Right atrium auricular region (tissue), 2 donors: ENCODE measurements around the gene SCP2D1. TPM values are rescaled to one million over a fixed set of nuclear protein-coding genes. Genes with fewer than 3 reads are reported as not detected.

Experiments
- DNase-seq: peaks from one replicate; pipeline ENCODE4 v3.0.0-alpha.2; 2019; ENCODE audit warnings: low spot score
- H3K27ac ChIP-seq, 2 donors: fragments of 200-600 bp; sonication (generic); 1 replicate in 1 of 2; 2 replicates in 1 of 2; pipeline ENCODE4 v1.5.1; 2016 to 2019
- H3K27me3 ChIP-seq, 2 donors: fragments of 200-600 bp; sonication (generic); one replicate each; pipeline versions ENCODE4 v1.5.1 to v1.6.0; 2017 to 2019
- H3K36me3 ChIP-seq: fragments of 200-600 bp; sonication (generic); one replicate; pipeline ENCODE4 v1.5.1; 2016
- H3K4me1 ChIP-seq, 2 donors: fragments of 200-600 bp; sonication (generic); one replicate each; pipeline versions ENCODE4 v1.5.1 to v1.6.0; 2017 to 2019
- H3K4me3 ChIP-seq, 2 donors: fragments of 200-600 bp; sonication (generic); 1 replicate in 1 of 2; 2 replicates in 1 of 2; pipeline ENCODE4 v1.5.1; 2017 to 2019; ENCODE audit warnings: mild to moderate bottlenecking in 1 of 2, moderate library complexity in 1 of 2
- H3K9me3 ChIP-seq, 2 donors: fragments of 200-600 bp; sonication (generic); one replicate each; pipeline ENCODE4 v1.5.1; 2019
- total RNA-seq, 2 donors: library from RNA; depleted of rRNA; stranded (reverse); fragments of >200 nt; gene quantifications; one replicate each; pipeline ENCODE4 v1.1.0, GENCODE V29; 2016
- TF ChIP-seq, protein P1 (sequence below), 2 donors: fragments of 200-600 bp; sonication (generic); IDR thresholded peaks; one replicate each; pipeline ENCODE4 v1.5.1; 2019; ENCODE audit warnings: antibody characterized with exemption in 2 of 2

Gene SCP2D1
- total RNA-seq, 2 donors from 2014 or later: not detected

GRCh38 chr20:18837718-18838117 lies 24.1 kb downstream of the SCP2D1 start:
- Histone ChIP-seq H3K4me3 (no peak overlapping the region), H3K27me3 (no peaks in the 10 kb centered on the region), H3K27ac (no peak overlapping the region), H3K4me1 (no peaks in the 10 kb centered on the region), H3K9me3 (no peaks in the 10 kb centered on the region), H3K36me3 (no peaks in the 10 kb centered on the region)
- no peak for DNase-seq
- TF ChIP-seq, protein P1, sequence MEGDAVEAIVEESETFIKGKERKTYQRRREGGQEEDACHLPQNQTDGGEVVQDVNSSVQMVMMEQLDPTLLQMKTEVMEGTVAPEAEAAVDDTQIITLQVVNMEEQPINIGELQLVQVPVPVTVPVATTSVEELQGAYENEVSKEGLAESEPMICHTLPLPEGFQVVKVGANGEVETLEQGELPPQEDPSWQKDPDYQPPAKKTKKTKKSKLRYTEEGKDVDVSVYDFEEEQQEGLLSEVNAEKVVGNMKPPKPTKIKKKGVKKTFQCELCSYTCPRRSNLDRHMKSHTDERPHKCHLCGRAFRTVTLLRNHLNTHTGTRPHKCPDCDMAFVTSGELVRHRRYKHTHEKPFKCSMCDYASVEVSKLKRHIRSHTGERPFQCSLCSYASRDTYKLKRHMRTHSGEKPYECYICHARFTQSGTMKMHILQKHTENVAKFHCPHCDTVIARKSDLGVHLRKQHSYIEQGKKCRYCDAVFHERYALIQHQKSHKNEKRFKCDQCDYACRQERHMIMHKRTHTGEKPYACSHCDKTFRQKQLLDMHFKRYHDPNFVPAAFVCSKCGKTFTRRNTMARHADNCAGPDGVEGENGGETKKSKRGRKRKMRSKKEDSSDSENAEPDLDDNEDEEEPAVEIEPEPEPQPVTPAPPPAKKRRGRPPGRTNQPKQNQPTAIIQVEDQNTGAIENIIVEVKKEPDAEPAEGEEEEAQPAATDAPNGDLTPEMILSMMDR (IDR thresholded peaks at IDR 0.05): no peak

DNA sequence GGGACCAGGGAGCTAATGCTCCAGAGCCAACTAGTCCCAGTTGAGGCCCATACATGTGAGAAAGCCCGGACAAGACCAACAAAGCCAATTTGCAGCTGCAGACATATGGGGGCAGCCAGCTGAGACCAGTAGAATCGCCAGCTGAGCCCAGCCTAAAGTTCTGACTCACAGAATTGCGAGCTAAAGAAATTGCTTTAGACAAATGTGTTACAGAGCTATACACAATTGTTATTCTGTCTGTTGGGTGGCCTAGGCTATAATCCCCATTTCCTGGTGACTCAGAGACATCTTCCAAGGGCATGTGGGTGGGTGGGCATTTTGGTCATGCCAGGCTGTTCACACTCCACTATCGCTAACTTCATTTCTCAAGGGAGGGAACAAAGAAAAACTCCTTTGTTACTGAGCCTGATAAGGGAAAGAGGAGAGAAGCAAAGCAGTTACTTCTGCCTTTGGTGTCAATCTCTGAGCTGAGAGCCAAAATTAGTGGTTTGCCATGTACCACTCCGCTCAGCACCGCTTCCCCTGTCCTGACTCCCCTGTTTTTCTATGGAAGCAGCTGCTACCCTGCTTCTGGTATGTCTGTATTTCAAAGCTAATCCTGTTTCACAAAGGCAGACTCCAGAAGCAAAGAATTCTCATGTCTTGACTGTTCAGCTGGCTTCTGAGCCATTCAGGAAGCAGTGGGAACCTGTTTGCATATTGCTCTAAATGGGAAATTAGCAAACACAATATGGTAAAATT lies 26.1 kb downstream of the SCP2D1 start:
- TF ChIP-seq, protein P1 (IDR thresholded peaks at IDR 0.05): no peak
- Histone ChIP-seq H3K36me3 (no peaks in the 10 kb centered on the region), H3K27me3 (no peaks in the 10 kb centered on the region), H3K4me1 (no peaks in the 10 kb centered on the region), H3K4me3 (no peak overlapping the region), H3K9me3 (no peaks in the 10 kb centered on the region), H3K27ac (no peak overlapping the region)
- DNase-seq: no peak

GRCh38 chr20:18840248-18840645 lies 26.7 kb downstream of the SCP2D1 start:
- H3K9me3 ChIP-seq: no peaks in the 10 kb centered on the region
- H3K4me1 ChIP-seq: no peaks in the 10 kb centered on the region
- no peak overlapping the region for H3K4me3 ChIP-seq
- H3K27ac ChIP-seq: no peak overlapping the region
- no peak for DNase-seq
- no peaks in the 10 kb centered on the region for H3K27me3 ChIP-seq
- TF ChIP-seq, protein P1 (IDR thresholded peaks at IDR 0.05): no peak
- H3K36me3 ChIP-seq: no peaks in the 10 kb centered on the region

GRCh38 chr20:18845017-18845416 lies 31.4 kb downstream of the SCP2D1 start:
- no peaks in the 10 kb centered on the region for H3K36me3 ChIP-seq

GRCh38 chr20:18847226-18847755 lies 33.7 kb downstream of the SCP2D1 start:
- H3K27me3 ChIP-seq: no peaks in the 10 kb centered on the region
- TF ChIP-seq, protein P1 (IDR thresholded peaks at IDR 0.05): no peak
- DNase-seq: no peak

More at GRCh38 chr20:18845017-18845416, 31.4 kb downstream of the SCP2D1 start:
- no peaks in the 10 kb centered on the region for H3K4me1 ChIP-seq
- H3K27me3 ChIP-seq: no peaks in the 10 kb centered on the region
- no peak overlapping the region for H3K27ac ChIP-seq
- no peaks in the 10 kb centered on the region for H3K9me3 ChIP-seq
- DNase-seq: no peak
- H3K4me3 ChIP-seq: no peak overlapping the region
- TF ChIP-seq, protein P1 (IDR thresholded peaks at IDR 0.05): no peak

More at GRCh38 chr20:18847226-18847755, 33.7 kb downstream of the SCP2D1 start:
- Histone ChIP-seq H3K4me3 (no peak overlapping the region), H3K27ac (no peak overlapping the region), H3K36me3 (no peaks in the 10 kb centered on the region), H3K4me1 (no peaks in the 10 kb centered on the region), H3K9me3 (no peaks in the 10 kb centered on the region)
